Dedifferentiated amniotic fluid mesenchymal stem cell (primary cell): Measurements from ENCODE around the gene COBL.
"Not testable (repeated sequence)": the region's sequence is repeated elsewhere in the genome, so short reads cannot be mapped to it uniquely, and the experiment has no call there.

Source experiments
- DNase-seq: peaks from one replicate; pipeline ENCODE4 v3.0.0-alpha.2; 2016; ENCODE audit errors: extremely low spot score

COBL gene

DNA sequence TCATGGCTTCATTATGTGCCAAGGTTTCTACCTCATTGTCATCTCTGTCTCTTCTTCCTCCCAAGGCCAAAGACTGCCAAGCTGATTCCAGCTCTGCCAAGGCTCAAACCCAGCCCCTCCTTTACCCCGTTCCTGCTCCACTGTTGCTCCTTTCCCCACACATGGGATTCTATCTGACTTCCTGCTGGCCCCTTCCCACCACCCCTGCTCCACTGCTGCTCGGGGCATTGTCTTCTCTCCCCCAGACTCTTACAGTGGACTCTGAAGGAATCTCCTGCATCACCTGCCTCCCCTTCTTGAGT lies 86.3 kb downstream of the COBL start:
- no peak for DNase-seq

DNA sequence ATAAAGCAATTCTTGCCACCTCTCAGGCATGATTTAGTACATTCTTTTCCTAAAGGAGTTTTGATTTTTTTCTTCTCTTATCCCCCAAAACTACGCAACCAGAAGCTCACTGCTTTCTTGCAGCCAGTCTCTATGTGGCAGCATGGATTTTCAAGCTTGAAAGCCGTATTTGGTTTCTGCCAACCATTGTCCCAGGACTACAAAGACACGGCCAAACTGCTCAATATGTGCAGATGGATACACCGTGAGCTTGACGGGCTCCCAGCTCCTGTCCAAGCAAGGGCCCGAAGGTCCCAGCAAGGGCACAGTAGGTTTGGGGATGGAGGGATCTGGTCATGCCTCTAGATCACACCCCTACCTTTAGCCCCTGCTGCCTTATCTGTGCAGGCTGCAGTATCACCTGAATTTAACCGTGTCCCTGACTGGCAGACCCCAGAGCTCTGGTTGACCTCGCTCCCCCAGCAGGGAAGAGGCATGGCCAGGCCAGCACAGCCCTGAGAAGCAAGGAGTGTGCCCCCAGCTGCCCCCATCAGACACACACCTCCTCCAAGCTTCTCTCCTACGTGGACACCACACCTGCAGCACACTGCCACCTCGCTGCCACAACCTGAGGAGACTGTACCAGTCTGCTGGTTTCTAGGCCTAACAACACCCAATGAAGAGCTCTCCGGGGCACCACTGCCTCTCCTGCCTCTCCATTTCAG lies 86.8 kb downstream of the COBL start:
- DNase-seq, result no peak

DNA sequence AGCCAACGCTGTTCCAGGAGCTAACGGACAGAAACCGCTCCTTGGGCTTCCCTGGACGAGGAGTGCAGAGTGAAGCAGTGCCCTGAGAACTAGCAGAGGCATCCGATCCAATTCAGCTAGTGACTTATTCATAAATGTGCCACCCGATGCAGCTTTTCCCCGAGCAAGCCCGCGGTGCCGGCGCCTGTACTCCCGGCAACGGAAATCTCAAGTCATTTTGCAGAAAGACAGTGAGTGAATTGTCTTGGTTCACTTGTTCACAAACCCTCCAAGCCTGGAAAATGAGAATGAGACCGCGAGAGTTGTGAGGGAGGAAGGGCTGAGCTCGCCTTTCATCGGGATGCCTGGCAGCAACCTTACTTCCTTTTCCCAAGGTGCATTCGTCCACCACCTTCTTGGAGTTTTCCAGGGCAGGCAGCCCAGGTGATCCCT lies 87.5 kb downstream of the COBL start:
- DNase-seq, result no peak

DNA sequence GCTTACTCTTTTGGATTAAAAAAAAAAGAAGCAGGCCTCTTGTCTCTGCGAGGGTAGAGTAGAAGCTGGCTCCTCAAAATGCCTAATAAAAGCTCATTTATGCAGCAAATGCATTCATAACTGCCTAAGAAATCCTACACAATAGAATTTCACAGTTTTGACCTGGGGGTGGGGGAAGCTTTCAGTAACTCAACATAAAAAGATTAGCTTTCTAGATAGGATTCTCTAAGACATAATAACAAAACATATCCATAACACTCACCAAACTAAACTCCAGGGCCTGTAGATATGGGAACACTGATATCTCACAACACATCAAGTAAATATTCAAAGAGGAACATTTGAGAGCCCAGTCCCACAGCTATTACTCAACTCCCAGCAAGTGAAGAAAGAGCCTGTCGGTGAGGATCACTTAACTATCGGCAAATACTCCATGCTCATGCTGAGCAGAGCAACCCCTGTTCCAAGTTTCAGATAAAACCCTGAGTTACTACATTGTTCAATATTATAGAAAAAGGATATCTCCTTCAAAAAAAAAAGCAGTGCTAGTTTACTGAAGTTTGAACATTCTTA lies 88.1 kb downstream of the COBL start:
- no peak for DNase-seq

DNA sequence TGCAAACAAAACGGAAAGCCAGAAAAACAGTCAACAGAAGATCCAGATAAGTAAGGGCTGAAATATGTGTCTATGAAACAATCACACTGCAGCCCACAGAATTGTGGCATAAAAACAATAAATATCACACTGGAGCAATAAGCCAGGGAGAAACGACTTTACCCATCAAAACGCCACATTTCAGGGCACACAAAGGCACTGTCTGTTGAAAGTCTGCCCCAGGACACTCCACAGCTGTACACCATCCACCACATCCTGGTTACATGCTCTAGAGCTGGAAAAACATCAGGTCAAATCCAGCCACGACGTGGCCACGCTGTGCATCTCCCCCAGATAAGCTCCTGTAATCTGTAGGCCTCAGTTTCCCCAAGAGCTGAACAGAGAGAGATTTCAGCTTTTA lies 88.7 kb downstream of the COBL start:
- no peak for DNase-seq

DNA sequence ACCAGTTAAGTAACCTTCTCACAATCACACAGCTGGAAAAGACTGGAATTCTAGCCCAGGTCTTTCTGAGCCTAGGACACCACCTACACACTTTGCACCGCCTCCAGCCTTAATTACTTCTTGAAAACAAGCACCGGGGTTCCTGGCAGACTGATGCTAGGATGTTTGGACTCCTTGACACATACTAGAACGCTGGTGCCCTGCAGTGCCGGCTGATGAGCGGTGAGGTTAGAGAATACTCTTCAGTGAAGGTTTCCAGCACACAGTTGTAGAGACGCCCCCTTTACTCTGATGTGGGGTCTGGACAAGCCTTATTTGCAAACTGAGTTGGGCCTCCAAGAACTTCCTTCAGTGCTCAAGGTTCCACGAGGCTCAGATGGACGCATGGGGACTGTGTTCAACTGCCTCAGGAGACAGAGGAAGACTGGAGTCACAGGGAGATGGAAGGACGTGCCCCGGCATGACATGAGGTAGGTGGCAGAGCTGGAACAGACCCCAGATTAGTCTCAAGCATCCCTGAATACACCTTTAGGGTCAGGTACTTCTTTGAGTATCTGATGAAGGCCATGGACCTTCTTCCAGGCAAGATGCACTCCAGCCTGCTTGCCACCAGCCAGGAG lies 89.6 kb downstream of the COBL start:
- DNase-seq, result no peak

DNA sequence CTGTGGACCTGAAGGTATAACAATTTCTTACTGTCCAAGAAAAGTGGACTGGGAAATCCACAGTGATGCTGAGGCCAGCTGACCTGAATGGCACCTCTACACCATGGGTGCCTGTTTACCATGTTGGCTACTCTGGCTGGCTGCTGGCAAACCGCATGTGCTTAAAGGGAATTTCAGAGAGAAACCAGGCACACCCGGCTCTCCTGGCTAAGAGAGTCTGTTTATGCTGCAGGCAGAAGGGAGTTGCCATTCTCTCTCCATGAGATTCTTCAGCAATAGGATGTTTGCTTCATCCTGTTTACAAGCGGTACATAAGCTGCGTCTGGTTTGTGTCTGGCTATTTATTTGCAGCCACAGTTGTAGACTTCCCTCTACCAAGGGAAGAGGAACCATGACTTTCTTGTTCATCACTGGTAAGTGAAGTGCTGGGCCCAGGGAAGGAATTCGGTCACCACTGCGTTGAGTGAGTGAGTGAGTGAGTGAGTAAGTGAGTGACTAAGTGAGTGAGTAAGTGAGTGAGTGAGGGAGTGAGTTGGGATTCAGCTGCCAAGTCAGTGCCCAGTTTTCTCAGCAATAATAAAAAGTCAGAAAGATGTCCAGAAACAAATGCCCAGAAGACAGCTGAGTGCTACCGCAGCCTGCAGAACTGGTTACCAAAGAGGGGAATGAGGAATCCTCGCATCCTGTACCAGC lies 90.4 kb downstream of the COBL start:
- DNase-seq, result no peak

DNA sequence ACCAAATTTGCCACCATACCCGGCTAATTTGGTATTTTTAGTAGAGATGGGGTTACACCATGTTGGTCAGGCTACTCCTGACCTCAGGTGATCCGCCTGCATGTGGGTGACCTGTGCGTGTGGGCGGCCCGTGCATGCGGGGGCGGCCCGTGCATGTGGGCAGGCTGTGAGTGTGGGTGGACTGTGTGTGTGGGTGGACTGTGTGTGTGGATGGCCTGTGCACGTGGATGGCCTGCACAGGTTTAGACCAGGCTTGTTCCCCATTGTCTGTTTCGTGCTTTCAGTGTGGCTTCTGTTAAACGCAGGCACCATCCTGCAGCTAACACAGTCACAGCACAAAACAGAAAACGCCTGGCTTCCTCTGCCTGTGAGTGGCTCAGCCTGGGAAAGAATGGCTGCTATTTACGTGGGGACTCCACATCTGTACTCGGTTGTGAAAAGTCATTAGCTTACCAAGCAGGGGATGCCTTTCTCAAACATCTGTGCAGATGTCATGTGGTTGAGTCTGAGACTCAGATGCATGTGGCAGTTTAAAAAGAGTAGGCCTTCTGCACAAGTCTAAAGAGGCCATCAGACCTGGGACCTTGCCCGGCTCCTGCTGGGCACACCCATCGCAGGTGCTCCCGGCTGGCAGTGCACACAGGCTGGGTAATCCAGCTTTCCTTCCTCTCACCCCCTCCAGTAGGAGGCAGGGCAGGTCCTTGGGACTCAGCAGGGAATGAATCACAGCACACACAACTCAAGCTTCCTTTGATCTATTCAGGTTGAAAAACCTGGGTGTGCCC lies 91.6 kb downstream of the COBL start:
- no peak for DNase-seq

DNA sequence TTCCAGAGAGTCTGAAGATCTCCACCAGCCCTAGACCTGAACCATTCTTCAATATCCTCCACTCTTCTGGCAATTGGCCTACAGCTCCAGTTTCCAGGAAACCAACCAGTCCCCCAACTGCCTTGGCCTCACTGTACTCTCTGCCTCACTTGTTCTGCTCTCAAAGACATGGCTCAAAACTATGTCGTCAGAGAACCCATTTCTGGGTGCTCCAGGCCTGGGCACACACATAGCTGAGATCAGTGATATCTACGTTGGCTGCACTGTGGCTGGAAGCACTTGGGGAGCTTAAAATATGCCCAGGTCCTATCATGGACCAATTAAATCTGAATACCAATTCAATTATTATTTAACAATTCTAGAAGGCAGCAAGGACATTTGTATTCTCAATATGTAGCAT lies 93.1 kb downstream of the COBL start:
- no peak for DNase-seq

DNA sequence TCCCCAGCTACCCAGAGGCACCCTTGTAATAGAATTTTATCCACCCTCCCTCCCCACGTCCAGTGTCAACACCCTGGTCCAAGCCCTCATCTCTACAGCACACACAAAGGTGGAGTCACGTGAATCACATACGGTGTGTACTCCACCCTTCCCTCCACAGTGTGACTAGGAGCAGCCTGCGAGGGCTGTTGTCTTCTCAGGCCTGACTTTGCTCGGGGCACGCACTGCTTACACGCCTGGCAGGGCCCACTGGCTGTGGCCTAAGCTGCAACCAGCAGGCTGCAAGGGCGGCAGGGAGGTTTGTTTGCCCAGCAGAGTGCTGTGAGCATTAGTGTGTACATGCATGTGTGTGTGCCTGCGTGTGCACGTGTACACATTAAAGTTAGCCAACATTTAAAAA lies 93.7 kb downstream of the COBL start:
- DNase-seq, result no peak

DNA sequence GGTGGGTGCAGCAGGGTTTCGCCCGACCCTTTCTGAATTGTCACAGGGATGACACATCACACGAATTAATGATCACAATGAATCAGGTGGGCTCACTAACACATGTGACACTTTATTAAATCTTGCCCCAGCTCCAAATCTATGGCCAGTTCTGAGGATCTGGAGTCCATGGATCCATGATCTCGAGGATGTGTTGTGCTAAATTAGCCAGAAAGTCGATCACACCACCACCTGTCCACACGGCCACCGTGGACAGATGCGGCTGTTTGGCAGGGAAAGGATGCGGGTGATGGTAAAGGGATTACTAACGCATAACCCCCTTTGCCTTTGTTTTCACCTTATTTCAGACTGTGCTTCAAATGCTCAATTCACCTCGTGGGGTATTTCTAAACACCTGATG lies 96.4 kb downstream of the COBL start:
- DNase-seq, result no peak

DNA sequence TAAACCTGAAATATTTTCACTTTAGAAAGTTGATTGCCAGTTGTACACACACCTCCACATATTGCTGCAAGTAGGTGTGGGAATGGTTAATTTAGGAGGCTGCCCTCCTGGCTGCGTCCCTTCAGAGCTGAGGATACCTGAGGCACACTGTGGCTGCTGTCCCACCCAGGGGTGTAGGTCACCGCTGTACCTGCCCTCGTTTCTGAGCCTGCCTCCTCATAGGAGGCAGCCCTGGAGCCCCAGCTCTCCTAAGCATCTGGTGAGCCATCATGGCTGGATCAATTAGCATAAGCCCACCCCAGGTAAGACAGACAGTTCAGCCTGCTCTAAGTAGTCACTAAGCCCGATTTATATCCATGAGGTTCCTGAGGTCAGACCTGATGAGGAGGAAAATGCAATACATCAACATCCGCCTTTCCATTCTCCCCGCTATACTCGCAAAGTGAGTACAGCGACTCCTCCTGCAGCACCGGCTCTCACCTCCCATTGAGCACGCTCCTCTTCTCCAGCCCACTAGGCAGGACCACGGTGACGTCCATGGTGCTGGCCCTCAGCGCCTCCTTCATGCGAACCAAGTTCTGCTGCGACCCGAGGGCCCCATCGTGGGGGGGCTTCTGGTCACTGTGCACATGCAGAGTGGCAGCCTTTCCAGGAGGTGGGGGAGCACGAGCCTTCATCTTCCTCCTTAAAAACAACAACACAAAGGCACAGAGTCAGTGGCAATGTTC lies 97.2 kb downstream of the COBL start:
- DNase-seq, result no peak

DNA sequence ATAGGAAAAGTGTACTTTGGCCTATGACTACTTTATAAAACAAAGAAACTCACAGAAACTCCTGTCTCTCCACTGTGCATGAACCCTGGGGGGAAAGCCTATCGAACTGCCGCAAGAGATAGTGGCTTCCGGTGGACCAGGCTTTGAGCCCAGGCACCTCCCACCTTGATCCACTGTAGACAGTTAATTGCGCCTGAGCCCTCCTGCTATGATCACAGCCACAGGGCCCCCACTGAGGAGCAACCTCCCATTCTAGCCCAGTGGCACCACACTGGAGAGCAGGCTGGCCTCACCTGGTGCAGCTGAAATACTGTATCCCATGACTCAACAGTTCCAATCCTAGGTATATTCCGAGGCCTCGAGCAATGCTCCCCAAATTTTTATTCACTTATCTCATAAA lies 98.8 kb downstream of the COBL start:
- no peak for DNase-seq

DNA sequence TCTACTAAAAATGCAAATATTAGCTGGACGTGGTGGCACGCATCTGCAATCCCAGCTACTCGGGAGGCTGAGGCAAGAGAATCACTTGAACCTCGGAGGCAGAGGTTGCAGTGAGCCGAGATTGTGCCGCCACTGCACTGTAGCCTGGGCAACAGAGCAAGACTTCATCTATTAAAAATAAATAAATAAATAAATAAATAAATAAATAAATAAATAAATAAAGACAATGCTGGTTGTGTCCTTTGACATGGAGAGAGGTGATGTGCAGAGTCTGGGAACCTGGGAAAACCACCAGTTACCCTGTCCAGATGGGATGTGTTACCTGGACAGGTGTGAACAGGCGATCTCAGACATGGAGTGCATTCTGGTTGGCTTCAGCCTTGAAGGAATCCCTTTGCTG lies 102.5 kb downstream of the COBL start:
- DNase-seq, result no peak

DNA sequence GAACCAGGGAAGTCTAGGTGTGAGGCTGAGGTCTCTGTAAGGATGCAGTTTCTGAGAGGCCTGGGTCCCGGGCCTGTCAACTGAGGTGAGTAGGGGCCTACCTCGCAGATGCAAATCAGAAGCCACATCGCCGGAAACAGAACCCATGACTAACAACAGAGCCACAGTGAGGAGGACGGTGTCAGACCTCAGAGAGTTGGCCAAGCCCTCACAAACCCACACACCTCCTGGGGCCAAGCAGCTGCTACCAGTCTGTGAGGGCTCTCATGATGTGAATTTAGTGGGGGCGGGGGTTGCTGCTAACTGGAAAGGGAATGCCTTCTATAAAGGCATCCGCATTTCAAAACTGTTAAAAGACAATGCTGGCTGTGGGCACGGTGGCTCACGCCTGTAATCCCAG lies 103.0 kb downstream of the COBL start:
- DNase-seq, result no peak

DNA sequence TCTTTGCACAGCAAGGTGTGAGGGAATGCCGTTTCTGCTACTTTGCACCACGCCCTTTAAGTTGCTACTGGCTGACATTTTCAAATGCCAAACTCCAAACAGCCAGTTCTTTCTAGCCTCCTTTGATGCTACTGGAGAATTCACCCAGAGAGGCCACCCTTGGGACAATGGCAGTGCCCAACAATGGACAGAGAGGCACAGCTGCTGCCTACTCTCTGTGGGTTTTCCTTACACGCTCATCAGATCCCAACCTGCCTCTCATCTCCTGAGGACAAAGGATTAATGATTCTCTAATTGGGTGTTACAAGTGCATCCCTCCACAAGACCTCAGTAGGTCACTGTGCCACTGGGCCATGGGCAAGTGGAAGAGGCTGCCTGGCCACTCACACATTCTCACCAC lies 105.8 kb downstream of the COBL start:
- no peak for DNase-seq

DNA sequence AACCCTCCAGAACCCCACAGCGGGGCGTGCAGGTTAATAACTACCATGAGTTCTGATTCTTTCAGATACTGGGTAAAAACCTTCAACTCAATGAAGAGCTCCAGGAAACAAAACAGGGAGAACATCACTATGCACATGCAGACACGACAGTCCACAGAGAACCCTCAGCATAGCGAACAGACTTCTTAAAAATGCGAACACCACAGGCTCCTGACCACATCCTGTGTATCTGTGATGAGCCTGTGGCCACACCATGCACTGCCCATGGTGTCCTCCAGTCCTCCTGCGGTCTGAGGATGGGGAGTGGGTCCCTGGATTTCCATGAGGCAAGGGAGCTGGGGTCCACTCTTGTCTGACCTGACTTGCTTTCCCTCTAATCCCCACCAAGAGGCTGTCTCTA lies 107.2 kb downstream of the COBL start:
- no peak for DNase-seq

DNA sequence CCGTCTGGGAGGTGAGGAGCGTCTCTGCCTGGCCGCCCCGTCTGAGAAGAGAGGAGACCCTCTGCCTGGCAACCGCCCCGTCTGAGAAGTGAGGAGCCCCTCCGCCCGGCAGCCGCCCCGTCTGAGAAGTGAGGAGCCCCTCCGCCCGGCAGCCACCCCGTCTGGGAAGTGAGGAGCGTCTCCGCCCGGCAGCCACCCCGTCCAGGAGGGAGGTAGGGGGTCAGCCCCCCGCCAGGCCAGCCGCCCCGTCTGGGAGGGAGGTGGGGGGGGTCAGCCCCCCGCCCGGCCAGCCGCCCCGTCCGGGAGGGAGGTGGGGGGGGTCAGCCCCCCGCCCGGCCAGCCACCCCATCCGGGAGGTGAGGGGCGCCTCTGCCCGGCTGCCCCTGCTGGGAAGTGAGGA lies 108.5 kb downstream of the COBL start:
- DNase-seq, result not testable (repeated sequence)

DNA sequence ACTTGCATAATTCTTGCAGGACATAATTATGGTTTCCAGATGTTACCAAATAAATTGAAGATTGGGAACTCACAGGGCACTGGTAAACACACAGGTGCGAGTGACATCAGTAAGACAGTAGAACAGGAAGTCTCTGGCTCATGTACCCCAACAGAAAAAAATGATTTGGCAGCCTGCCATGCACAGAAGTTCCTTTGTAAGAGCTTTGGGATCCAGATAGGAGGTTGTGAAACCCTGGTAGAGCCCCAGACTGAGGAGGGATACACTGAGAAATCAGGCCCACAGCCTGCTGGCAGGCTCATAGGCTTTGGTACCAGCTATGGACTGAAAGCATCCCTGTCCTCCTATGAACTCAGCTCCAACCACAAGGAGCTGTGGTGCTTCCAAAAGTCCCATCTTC lies 118.0 kb downstream of the COBL start:
- DNase-seq, result no peak

DNA sequence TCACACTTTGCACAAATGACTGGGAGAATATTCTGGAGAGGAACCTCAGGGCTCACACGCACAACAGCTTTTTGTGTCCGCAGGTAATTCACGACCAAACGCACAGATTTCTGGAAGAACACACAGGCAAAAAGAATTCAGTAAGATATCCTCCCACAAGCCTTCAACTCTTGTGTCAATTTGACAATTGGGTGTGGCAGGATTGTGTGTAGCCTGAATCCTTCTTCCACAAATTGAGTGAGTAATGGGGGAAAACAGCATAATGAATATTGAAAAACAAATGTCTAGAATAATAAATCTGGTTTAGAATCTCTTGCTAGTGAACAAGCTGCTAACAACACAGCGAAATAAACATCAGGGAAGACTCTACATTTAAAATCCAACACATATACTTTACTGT lies 125.6 kb downstream of the COBL start:
- no peak for DNase-seq

DNA sequence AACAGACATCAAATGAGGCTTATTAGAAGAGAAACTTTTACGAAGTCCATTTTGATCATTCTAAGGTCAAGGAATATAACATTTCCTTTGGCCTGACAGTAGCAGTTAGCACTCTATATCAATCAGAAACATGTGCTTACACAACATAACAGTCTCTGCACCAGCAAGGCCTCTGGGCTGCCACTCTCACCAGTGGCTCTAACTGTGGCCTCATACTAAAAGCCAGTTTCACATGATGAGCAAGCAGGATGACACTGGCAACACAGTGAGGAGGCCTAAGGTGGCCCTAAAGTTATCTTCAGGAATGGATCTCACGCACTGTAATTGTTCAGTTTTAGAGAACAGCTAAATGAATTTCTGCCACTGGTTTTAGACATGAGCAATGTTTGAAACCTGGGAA lies 126.8 kb downstream of the COBL start:
- DNase-seq, result no peak

DNA sequence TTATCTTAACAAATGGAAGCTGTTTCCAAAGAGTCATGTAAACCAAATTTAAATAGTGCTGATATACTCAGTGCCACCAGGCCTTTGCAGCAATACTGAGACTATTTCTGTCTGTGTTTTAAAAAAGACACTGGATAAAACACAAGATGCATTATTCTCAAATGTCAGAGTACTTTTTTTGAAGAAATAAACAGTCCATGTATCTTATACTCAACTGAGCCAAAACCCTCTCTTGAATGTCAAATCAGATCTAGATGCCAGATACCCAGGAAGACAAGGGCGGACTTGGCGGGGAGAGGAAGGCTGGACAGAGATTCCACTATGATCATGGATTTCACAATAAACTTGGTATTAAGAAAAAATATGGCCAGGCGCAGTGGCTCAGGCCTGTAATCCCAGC lies 127.6 kb downstream of the COBL start:
- no peak for DNase-seq
